HEK293 (cell line): Measurements from ENCODE around the gene THEM4.

ENCODE experiments used
- CTCF ChIA-PET: fragments of 350-600 bp; formaldehyde crosslinking; extraction: SDS; loops from one replicate; lab custom pipeline; 2021; ENCODE audit warnings: antibody characterized with exemption; lab: Yijun Ruan, JAX
- POLR2A ChIA-PET: fragments of 300-600 bp; formaldehyde crosslinking; extraction: SDS; loops from one replicate; lab custom pipeline; 2020; ENCODE audit warnings: antibody characterized with exemption, inconsistent platforms; lab: Yijun Ruan, JAX
- H3K27ac ChIP-seq: fragments of 200-500 bp; sonication (Bioruptor generic); 2 replicates; pipeline ENCODE4 v1.5.1; 2014; ENCODE audit warnings: low read depth, low read length, control low read depth, inconsistent platforms; ENCODE audit errors: extremely low read depth
- H3K36me3 ChIP-seq, 2 experiments: fragments of 200-500 bp in 1 of 2; sonication (Bioruptor generic) in 1 of 2; 1 replicate in 1 of 2; 2 replicates in 1 of 2; pipeline ENCODE4 v1.5.1; 2014 to 2017; ENCODE audit warnings: inconsistent platforms in 2 of 2, low read length in 2 of 2; ENCODE audit not compliant: control insufficient read depth in 2 of 2, insufficient read depth in 1 of 2
- H3K4me1 ChIP-seq: fragments of 200-500 bp; sonication (Bioruptor generic); 2 replicates; pipeline ENCODE4 v1.5.1; 2014; ENCODE audit warnings: mild to moderate bottlenecking, low read length, inconsistent platforms; ENCODE audit not compliant: control insufficient read depth, insufficient read depth
- H3K4me3 ChIP-seq: 2 replicates; pipeline ENCODE4 v1.5.1; 2011; ENCODE audit warnings: low read depth, mild to moderate bottlenecking, control low read depth, low read length, moderate library complexity
- H3K9me3 ChIP-seq: fragments of 200-500 bp; sonication (Bioruptor generic); 2 replicates; pipeline ENCODE4 v1.5.1; 2014; ENCODE audit warnings: low read depth, low read length, inconsistent platforms; ENCODE audit not compliant: control insufficient read depth, insufficient read depth
- GLI4 ChIP-seq: fragments of 450-650 bp; formaldehyde crosslinking; IDR thresholded peaks from 2 replicates; pipeline ENCODE4 v1.5.1; 2016; ENCODE audit warnings: missing biosample characterization, missing genetic modification characterization
- GLIS2 ChIP-seq: fragments of 450-650 bp; formaldehyde crosslinking; IDR thresholded peaks from 2 replicates; pipeline ENCODE4 v1.5.1; 2016; ENCODE audit warnings: missing biosample characterization, missing genetic modification characterization
- HOXD13 ChIP-seq: sonication (generic); formaldehyde crosslinking; IDR thresholded peaks from 2 replicates; pipeline ENCODE4 v1.8.0; 2022; ENCODE audit warnings: missing genetic modification reagents, borderline replicate concordance
- KLF1 ChIP-seq: fragments of 450-650 bp; formaldehyde crosslinking; IDR thresholded peaks from 2 replicates; pipeline ENCODE4 v1.5.1; 2016; ENCODE audit warnings: missing biosample characterization, missing genetic modification characterization
- REPIN1 ChIP-seq: fragments of 450-650 bp; formaldehyde crosslinking; IDR thresholded peaks from 2 replicates; pipeline ENCODE4 v1.5.1; 2017; ENCODE audit warnings: missing biosample characterization, missing genetic modification characterization, low read depth
- SCRT2 ChIP-seq: fragments of 450-650 bp; formaldehyde crosslinking; IDR thresholded peaks from 2 replicates; pipeline ENCODE4 v1.5.1; 2016; ENCODE audit warnings: missing biosample characterization, missing genetic modification characterization
- ZBTB8A ChIP-seq: fragments of 450-650 bp; formaldehyde crosslinking; IDR thresholded peaks from 2 replicates; pipeline ENCODE4 v1.5.1; 2016; ENCODE audit warnings: missing biosample characterization, missing genetic modification characterization
- ZIC2 ChIP-seq: fragments of 450-650 bp; formaldehyde crosslinking; IDR thresholded peaks from 2 replicates; pipeline ENCODE4 v1.5.1; 2016; ENCODE audit warnings: missing biosample characterization, missing genetic modification characterization
- ZNF157 ChIP-seq: fragments of 450-650 bp; formaldehyde crosslinking; IDR thresholded peaks from 2 replicates; pipeline ENCODE4 v1.5.1; 2016; ENCODE audit warnings: missing biosample characterization, missing genetic modification characterization
- ZNF175 ChIP-seq: fragments of 450-650 bp; formaldehyde crosslinking; IDR thresholded peaks from 2 replicates; pipeline ENCODE4 v1.5.1; 2016; ENCODE audit warnings: missing biosample characterization, missing genetic modification characterization
- ZNF202 ChIP-seq: fragments of 450-650 bp; formaldehyde crosslinking; IDR thresholded peaks from 2 replicates; pipeline ENCODE4 v1.5.1; 2016; ENCODE audit warnings: missing biosample characterization, missing genetic modification characterization, borderline replicate concordance
- ZNF223 ChIP-seq: fragments of 450-650 bp; formaldehyde crosslinking; IDR thresholded peaks from 2 replicates; pipeline ENCODE4 v1.5.1; 2016; ENCODE audit warnings: missing biosample characterization, missing genetic modification characterization
- ZNF23 ChIP-seq: fragments of 450-650 bp; formaldehyde crosslinking; IDR thresholded peaks from 2 replicates; pipeline ENCODE4 v1.5.1; 2016; ENCODE audit warnings: missing biosample characterization, missing genetic modification characterization, borderline replicate concordance
- ZNF433 ChIP-seq: fragments of 450-650 bp; formaldehyde crosslinking; IDR thresholded peaks from 2 replicates; pipeline ENCODE4 v1.5.1; 2016; ENCODE audit warnings: missing biosample characterization, missing genetic modification characterization, low read depth
- ZNF518A ChIP-seq: fragments of 450-650 bp; formaldehyde crosslinking; conservative IDR thresholded peaks from 2 replicates; pipeline ENCODE4 v1.5.1; 2016; ENCODE audit warnings: low read depth, missing biosample characterization, missing genetic modification characterization
- ZNF610 ChIP-seq: fragments of 450-650 bp; formaldehyde crosslinking; IDR thresholded peaks from 2 replicates; pipeline ENCODE4 v1.5.1; 2016; ENCODE audit warnings: missing biosample characterization, missing genetic modification characterization, borderline replicate concordance
- ZNF76 ChIP-seq: fragments of 450-650 bp; formaldehyde crosslinking; IDR thresholded peaks from 2 replicates; pipeline ENCODE4; 2016; ENCODE audit warnings: low read depth, missing biosample characterization, missing genetic modification characterization, borderline replicate concordance
- TF ChIP-seq, protein P1 (sequence below): fragments of 450-650 bp; formaldehyde crosslinking; IDR thresholded peaks from 2 replicates; pipeline ENCODE4 v1.5.1; 2017; ENCODE audit warnings: missing biosample characterization, missing genetic modification characterization

Gene THEM4

DNA sequence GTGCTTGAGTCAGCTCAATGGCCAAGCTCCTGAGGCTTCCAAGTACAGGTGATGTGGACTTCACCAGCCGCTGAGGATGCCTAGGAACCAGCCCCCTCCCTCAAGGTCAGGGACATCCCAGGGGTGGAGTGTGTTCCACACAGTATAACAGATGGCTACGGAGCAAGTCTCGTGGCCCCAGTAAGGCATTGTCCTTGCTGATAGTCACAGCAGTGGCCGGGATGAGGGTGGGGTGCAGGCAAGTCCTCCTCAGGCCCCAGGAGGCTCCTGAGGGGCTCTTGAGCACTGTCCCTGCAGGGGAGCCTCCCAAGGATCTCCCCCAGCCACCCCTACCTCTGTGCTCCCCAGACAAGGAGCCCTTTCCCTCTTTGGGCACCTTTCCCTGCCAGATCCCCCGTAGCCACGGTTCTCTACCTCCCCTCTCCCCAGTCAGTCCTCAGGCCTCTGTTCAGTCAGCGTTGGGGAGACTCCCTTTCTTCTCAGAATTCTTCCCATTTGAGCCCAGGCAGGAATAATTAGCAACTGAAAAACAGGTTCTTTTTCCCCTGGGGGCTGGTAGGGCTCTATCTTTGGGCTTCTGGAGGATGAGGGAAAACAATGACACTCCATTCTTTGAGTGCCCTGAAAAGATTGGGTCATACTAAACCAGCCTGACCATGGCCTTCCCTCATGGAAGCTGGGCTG is 48.7 kb downstream of the THEM4 start:
- CTCF ChIA-PET = no interaction called here
- TF ChIP-seq GLIS2 = no peak
- no peak for TF ChIP-seq ZNF157 (tag by site-specific recombination)
- no peak for TF ChIP-seq ZNF433 (tag by site-specific recombination)
- TF ChIP-seq ZNF175 (tag by site-specific recombination) = no peak
- no peak for TF ChIP-seq ZNF223 (tag by site-specific recombination)
- TF ChIP-seq HOXD13 (CRISPR knock-in tag) = no peak
- no peak for TF ChIP-seq KLF1
- TF ChIP-seq, protein P1, sequence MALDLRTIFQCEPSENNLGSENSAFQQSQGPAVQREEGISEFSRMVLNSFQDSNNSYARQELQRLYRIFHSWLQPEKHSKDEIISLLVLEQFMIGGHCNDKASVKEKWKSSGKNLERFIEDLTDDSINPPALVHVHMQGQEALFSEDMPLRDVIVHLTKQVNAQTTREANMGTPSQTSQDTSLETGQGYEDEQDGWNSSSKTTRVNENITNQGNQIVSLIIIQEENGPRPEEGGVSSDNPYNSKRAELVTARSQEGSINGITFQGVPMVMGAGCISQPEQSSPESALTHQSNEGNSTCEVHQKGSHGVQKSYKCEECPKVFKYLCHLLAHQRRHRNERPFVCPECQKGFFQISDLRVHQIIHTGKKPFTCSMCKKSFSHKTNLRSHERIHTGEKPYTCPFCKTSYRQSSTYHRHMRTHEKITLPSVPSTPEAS (tag by site-specific recombination) = no peak
- TF ChIP-seq ZNF76 (tag by site-specific recombination) = no peak
- no peak for TF ChIP-seq ZNF610 (tag by site-specific recombination)
- no peak for TF ChIP-seq SCRT2 (tag by site-specific recombination)
- TF ChIP-seq ZNF23 = no peak
- no peak for TF ChIP-seq ZNF518A (tag by site-specific recombination)
- TF ChIP-seq ZNF202 (tag by site-specific recombination) = no peak
- Histone ChIP-seq H3K27ac (no peak overlapping the region), H3K36me3 (no peaks in the 10 kb centered on the region), H3K9me3 (no peaks in the 10 kb centered on the region), H3K4me3 (no peak overlapping the region), H3K4me1 (no peaks in the 10 kb centered on the region)
- POLR2A ChIA-PET = interaction anchor here (0.9 kb wide), 1 partner anchor 321 kb away, joined by 3 read pairs; no protein-coding TSS in a partner anchor

DNA sequence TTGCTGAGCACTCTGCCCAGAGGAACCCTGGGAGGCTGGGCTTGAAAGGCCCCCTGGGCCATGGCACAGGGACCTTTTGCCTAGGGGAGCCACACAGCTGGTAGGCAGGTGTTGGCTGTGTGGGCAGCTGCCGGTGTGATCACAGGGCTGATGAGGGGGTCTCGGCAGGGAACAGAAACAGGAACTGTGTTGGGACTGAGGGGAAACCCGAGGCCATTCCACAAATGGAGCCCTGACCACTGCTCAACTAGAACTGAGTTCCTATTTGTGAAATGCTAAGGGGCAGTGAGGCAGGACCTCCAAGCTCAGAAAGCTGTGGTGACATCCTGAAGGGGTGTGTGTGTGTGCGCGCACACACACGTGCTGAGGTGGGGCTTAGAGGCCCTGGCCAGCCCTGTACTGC is 49.4 kb downstream of the THEM4 start:
- no peak overlapping the region for H3K4me3 ChIP-seq
- H3K36me3 ChIP-seq = no peaks in the 10 kb centered on the region
- CTCF ChIA-PET = interaction anchor here (0.6 kb wide), 1 partner anchor 325 kb away, joined by 3 read pairs; no protein-coding TSS in a partner anchor
- no peaks in the 10 kb centered on the region for H3K4me1 ChIP-seq
- TF ChIP-seq REPIN1 (tag by site-specific recombination) (no peak), ZBTB8A (tag by site-specific recombination) (no peak), GLI4 (no peak), ZIC2 (tag by site-specific recombination) (peak; percentile 46)
- TF ChIP-seq, all 188 proteins: peak for 1
- POLR2A ChIA-PET = no interaction called here
- Histone ChIP-seq H3K9me3 (no peaks in the 10 kb centered on the region), H3K27ac (no peak overlapping the region)
